ENCODE data around the gene RIOK1. TPM values are rescaled to one million over a fixed set of nuclear protein-coding genes. Genes with fewer than 3 reads are reported as not detected.

RIOK1 gene
- total RNA-seq, 6 donors from 2014 or later = 6.0 to 24.8 (median 13.9) TPM

GRCh38 chr6:7418238-7418905 is 28.8 kb downstream of the RIOK1 start:
- Histone ChIP-seq H3K27me3 (no peaks in the 10 kb centered on the region), H3K27ac (no peak overlapping the region), H3K9me3 (no peaks in the 10 kb centered on the region), H3K36me3 (peaks cover 6 to 53% (median 29%) of the 10 kb centered on the region in 4 donors), H3K4me3 (no peak overlapping the region), H3K4me1 (peaks cover 0 to 9% (median 0%) of the 10 kb centered on the region in 4 donors)
- DNase-seq (no peak), ATAC-seq (ENCODE audit: low FRiP score in 2 of 2) (no peak)
- TF ChIP-seq POLR2AphosphoS5 (IDR thresholded peaks at IDR 0.05) = no peak
- no peak for TF ChIP-seq CTCF (IDR thresholded peaks at IDR 0.05)
- no peak for TF ChIP-seq EP300 (IDR thresholded peaks at IDR 0.05)
- TF ChIP-seq POLR2A (IDR thresholded peaks at IDR 0.05) = no peak
- WGBS, 2 donors = 75 to 81% methylated on average over 6 of the region's 6 CpGs

GRCh38 chr6:7419065-7419464 is 29.5 kb downstream of the RIOK1 start:
- TF ChIP-seq EP300 (IDR thresholded peaks at IDR 0.05) (no peak), CTCF (IDR thresholded peaks at IDR 0.05) (no peak), POLR2AphosphoS5 (IDR thresholded peaks at IDR 0.05) (no peak), POLR2A (IDR thresholded peaks at IDR 0.05) (no peak)
- 41 to 44% methylated on average over 1 of the region's 1 CpG for WGBS, 2 donors
- ATAC-seq (ENCODE audit: low FRiP score in 2 of 2) (no peak), DNase-seq (no peak)
- Histone ChIP-seq H3K4me3 (no peak overlapping the region), H3K27ac (no peak overlapping the region), H3K36me3 (peaks cover 6 to 46% (median 29%) of the 10 kb centered on the region in 4 donors), H3K4me1 (peaks cover 0 to 9% (median 0%) of the 10 kb centered on the region in 4 donors), H3K27me3 (no peaks in the 10 kb centered on the region), H3K9me3 (no peaks in the 10 kb centered on the region)

- no peak for ATAC-seq (ENCODE audit: low FRiP score in 2 of 2)
- Histone ChIP-seq H3K36me3 (peaks cover 6 to 26% (median 16%) of the 10 kb centered on the region in 4 donors), H3K27me3 (no peaks in the 10 kb centered on the region), H3K9me3 (no peaks in the 10 kb centered on the region), H3K27ac (no peak overlapping the region), H3K4me1 (peaks cover 0 to 9% (median 0%) of the 10 kb centered on the region in 4 donors), H3K4me3 (no peak overlapping the region)
- no peak for DNase-seq
- TF ChIP-seq POLR2AphosphoS5 (IDR thresholded peaks at IDR 0.05) = no peak
- TF ChIP-seq POLR2A (IDR thresholded peaks at IDR 0.05) = no peak
- TF ChIP-seq CTCF (IDR thresholded peaks at IDR 0.05) = no peak
- no peak for TF ChIP-seq EP300 (IDR thresholded peaks at IDR 0.05)
- 88 to 98% methylated on average over 3 of the region's 3 CpGs for WGBS, 2 donors
Observed at GRCh38 chr6:7421066-7421465, 31.5 kb downstream of the RIOK1 start.

- Histone ChIP-seq H3K36me3 (no peaks in the 10 kb centered on the region), H3K27ac (no peak overlapping the region), H3K4me3 (no peak overlapping the region), H3K9me3 (no peaks in the 10 kb centered on the region), H3K4me1 (no peaks in the 10 kb centered on the region), H3K27me3 (no peaks in the 10 kb centered on the region)
- WGBS, 2 donors = 86 to 92% methylated on average over 3 to 5 of the region's 5 CpGs
- DNase-seq (no peak), ATAC-seq (ENCODE audit: low FRiP score in 2 of 2) (no peak)
- TF ChIP-seq POLR2A (IDR thresholded peaks at IDR 0.05) (no peak), EP300 (IDR thresholded peaks at IDR 0.05) (no peak), CTCF (IDR thresholded peaks at IDR 0.05) (no peak), POLR2AphosphoS5 (IDR thresholded peaks at IDR 0.05) (no peak)
Observed at GRCh38 chr6:7424058-7424457, 34.5 kb downstream of the RIOK1 start.
